Right kidney (tissue), 1 donor: Measurements from ENCODE around the gene MEIS1.

Experiments
- DNase-seq: peaks from one replicate; pipeline ENCODE4 v3.0.0-alpha.2; 2016

MEIS1 gene

DNA sequence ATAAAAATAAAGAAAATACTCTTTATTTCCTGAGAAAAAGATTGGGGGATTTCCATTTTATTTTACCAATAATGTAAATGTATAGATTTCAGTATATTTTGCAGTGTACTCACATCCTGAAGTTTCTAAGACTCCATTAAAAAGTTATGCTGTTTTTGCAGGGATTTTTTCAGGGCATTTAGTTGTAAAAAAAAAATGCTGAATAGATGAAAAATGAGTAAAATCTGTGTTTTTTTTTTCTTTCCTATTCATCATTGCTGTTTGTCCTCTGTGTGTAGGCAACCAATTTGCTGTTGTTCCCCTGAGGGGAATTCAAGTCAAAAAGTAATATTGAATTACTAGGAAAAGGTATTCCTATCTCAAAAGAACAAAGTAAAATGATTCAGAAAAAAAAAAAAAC lies 66.3 kb downstream of the MEIS1 start:
- DNase-seq = no peak

DNA sequence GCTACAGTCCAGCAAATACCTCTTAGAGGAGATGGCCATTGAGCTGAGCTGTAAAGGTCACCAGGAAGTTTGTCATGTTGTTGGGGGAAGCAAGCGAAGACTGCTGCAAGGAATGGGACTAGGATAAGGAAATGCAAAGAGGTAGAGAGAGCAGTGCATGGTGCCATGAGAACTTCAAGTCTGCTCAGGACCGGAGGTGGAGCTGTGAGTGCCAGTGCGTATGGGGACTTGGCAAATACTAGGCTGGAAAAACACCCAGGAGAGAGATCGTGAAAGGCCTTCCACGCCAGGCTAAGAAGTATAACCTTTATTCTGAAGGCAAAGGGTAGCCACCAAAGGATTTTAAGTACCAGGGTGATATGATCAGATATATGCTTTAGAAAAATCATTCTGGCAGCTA lies 71.3 kb downstream of the MEIS1 start:
- DNase-seq = no peak

DNA sequence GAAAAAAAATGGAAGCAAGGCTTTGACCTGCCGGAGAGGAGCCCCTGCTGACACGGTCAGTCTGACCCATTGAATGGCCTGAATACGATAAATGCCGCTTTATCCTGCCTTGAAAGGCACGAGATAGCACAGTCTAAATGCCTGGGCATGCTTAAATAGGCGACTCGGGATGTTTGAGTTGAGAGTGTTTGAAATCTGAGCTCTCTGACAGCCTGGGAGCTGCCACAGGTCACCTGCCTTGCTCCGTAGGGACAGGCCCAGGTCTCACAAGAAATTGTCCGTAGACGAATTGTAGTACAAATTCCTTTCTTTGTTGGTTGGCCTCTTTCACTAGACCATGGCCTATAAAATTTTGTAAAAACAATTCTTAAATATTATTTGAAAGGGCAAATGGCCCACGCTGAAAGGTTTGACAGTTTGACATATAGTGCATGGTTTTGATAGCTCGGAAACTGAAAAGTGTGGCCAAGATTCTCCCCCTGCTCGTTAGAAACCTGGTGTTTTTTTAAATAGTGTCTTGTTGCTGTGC lies 72.8 kb downstream of the MEIS1 start:
- peak; percentile 35 for DNase-seq

DNA sequence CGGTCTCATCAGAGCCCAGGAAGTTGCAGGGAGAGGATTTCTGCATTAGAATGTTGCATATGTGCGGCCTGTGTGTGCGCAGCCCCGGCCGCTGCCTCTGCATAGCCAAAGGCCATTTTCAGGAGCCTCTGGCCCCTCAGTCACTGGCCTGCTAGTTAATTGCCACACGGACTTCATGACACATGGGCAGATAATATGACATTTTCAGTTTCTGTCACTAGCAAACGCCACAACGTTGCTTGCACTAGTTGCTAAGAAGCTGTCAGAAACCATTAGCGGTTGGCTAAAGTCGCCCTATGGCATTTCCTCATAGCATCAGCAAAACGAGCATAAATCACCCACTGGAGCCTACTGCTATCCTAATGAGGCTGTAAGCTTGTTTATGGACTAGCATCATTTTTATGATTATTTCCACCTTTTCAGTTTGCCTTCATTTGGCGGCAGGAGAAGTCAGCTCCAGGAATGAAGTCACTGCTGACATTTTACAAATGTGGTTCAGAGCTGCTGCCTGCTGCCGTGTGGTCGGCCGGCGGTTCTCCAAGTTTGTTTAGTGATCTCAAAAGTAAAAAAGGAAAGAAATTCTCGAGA lies 73.7 kb downstream of the MEIS1 start:
- peak; percentile 33 for DNase-seq

DNA sequence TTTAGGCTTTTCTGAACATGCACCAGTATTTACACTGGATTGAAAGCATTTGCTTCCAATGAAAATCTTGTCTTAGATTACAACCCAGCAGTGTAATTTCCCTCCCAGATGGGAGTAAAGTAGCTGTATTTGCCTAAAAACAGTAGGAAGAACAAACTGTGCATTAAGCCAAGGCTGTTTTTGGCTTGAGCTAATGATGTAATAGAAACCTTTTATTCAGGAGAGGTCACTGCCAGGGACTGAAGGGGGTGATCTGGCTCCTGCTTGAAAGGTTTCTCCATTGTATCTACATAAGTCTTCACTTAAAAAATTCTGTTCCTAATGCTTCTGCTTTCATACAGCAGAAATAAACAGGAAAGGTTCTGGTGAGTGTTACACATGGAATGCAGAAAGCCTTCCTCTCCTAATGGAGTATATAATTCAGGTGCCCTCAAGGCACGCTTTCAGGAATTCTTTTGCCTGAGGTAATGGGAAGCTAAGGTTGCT lies 74.4 kb downstream of the MEIS1 start:
- no peak for DNase-seq

DNA sequence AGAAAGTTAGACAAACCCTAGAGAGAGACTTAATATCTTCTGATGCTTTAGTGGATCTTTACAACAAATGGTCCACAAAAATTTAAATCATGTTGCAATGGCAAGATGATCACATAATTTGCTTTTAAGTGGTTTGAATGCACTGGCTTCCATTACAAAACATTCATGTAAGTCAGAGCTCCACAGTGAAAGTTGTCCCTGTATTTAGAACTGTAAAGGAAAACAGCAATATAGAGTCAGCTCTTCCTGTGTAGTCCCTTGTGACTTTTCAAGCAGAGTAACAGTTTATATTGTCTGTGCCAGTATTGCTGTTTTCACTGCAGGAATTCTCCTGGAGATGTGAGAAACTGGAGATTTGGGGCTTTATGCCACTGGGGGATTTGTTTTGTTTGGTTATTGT lies 77.7 kb downstream of the MEIS1 start:
- DNase-seq = no peak

DNA sequence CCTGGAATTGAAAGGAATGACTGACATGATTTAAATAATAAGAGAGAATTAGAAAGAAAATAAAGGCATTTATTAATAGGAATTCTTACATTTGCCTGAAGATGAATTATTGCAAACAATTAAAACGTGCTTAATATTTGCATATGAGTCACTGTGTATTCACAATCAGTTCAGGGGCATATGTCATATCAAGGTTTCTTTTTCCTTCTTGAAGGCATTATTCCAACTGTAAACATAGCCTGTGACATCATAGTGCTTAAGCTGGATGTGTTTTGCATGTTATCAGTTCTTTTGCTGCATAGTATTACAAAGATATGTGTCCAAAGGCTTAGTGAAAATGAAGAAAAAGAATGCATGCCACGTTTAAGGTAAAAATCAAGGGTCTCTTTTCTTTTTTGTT lies 80.8 kb downstream of the MEIS1 start:
- no peak for DNase-seq

DNA sequence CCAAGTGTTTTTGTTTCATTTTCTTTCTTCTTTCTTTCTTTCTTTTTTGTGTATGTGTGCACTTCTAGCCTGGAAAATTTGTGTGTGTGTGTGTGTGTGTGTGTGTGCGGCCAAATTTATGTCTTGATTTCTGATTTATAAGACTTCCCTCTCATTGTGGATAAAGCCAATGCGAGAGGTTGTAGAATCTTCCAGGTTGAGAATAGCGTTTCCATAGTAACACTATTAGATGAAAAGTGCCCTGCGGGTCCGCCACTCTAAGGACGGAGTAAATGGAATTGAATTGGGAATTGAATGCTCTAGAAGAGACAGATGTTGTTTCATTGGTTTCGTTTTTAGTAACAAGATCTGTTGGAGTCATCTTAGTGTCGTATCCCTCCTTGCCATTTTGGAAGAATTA lies 81.6 kb downstream of the MEIS1 start:
- no peak for DNase-seq

DNA sequence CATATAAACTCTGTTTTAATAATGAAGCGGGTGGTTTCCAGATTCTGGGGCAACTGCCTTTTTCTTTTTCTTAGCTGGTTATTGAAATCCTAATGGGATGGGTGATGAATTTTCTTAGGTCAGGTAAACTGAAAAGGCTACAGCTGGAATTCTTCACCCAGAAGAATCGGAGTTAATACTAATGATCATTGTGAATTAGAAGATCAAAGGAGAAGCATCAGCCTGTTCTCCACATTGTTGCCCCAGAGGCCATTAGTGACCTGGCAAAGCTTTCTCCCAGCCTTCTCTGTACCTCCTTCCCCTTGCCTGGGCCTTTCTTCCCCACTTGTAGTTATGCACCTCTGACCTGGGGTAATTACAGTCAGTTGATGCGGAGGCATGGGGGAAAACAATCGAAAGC lies 82.8 kb downstream of the MEIS1 start:
- no peak for DNase-seq

DNA sequence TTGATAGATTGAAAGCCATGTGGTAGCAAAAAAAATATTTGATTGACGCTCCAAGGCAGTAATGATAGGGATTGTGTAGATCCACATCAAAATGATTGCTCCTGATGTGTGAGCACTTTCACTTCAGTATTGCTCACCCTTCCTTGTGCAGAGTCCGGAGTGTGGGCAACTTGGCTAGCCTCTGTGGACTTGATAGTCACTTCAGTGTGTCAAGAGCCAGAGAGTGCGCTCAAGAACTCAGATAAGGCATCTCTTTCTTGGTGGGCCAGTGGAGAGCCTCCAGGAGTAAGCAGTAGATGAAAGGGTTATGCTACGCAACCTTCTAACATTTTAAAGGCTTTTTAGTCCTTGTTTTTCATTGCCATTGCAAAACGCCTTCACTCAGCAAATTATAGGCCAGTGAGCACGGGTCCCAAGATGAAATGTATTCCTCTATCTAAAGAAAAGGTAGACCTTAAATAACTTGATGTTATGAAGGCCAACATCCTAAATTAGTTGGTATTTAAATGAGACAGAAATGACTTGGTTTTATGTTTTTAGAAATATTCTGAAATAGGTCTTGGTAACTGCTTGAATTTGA lies 84.4 kb downstream of the MEIS1 start:
- no peak for DNase-seq

DNA sequence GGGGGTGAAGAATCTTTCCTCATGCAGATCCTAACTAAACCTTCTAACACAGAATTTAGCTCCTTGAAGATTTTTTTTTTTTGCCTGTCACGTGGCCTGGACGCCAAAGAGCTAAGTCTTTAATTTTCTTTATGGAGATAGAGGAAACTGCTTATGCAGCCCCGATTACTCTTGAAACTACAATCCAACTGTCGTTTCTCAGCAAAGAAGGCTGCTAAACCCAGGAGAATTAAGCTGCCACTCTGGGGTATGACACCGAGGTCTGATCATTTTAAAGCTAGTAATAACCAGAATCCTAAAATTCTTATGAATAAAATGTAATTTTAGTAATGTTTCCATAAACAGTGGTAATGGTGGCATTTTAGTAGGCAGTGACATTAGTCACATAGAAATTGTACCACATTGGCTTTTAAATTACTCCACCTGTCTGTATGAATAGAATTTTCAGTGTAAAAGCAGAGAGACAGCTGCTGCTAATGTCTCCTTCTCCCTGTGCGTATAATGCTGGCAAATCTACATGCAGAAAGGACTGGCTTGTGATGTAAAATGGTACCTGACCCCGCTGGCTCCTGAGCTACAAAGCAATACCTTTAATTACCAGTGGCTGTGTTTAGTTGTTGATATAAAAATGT lies 86.5 kb downstream of the MEIS1 start:
- no peak for DNase-seq

DNA sequence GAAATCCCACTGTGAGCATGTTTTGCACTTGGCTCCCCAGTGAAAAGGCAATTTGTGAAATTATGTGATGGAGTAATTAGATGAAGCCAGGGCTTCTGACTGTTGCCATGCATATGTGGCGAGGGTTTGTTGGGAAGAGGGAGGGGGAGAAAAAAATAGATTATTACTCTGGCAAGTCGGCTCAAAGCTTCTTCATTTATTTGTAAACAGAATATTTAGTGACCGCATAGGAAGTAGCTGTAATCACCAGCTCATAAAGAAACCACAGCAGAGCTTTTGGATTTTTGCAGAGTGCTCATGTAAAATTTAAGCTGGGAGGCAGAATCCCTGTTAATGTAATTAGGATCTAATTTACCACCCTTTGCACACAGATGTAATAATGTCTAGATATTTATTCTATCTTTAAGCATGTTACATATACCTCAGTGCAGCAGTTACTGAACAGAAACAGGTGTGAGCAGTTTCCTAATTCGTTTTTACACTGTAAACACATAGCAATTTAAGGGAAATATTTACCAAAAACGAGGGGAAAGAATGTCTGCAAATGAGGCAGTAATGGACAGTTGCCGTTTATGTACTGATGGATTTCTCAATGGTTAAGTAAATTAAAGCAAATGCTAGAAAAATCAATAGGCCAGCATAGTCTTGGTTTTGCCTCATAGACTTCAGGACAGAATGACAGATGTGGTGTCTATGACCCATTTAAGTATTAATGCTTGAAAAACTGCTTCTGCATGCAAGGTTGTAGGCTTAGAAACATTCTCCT lies 87.9 kb downstream of the MEIS1 start:
- no peak for DNase-seq

DNA sequence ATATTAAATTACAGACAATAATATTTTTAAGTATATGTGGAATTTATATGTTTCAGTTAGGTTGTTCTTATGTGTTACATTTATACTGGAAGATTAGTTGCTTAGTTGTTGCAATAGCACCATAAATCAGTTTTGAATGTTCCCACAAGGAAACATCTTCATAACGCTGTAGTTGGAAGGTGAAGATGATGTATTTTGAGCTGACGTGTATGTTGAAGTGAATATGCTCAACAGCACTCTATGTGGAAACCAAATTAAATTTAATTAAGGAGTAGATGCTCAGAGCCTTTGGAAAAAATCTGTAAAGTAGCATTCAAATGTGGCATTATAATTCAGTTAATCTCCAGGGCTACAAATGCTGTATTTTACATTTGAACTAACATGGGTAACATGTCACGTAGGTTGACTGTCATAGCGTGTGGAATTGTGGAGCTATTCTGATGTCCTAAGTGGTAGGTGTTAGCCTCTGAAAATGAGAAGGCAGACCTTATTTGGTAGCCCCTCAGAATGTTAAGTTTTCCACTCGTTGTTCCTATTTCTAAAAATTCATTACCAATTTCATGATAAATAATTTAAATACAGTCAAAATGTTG lies 88.5 kb downstream of the MEIS1 start:
- DNase-seq = no peak

DNA sequence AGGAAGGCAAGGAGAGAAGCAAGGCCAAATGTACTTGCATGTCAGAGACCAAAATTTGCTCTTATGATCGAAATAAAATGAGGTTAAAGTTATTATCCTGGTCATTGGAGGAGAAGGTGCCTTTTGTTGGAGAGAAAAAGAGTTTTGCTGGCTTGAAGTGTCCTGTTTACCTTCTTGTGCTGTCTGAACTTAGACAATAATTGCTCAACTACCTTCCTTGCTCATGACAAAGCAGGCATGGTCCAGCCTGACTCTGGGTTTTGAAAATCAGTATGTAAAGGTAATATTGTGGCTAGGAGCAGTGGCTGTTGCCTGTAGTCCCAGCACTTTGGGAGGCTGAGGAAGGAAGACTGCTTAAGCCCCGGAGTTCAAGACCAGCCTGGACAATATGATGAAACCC lies 89.1 kb downstream of the MEIS1 start:
- no peak for DNase-seq

DNA sequence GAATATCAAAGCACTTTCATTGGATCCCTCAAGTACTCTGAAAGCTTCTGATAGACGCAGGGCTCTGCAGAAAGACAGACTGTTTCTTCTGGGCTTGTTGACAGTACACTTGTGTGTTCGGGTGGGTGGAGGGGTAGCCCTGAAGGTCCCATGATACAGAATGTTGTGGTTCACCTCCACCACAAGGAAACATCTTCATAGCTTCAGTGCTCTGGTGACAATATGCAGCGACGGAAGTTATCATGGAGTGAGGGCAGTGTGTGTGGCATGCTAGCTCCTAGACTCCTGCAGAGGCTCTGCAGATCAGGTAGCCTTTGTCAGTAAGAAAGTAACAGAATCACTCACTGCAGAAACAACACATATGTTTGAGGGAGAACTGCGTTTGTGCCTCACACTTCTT lies 90.7 kb downstream of the MEIS1 start:
- no peak for DNase-seq

DNA sequence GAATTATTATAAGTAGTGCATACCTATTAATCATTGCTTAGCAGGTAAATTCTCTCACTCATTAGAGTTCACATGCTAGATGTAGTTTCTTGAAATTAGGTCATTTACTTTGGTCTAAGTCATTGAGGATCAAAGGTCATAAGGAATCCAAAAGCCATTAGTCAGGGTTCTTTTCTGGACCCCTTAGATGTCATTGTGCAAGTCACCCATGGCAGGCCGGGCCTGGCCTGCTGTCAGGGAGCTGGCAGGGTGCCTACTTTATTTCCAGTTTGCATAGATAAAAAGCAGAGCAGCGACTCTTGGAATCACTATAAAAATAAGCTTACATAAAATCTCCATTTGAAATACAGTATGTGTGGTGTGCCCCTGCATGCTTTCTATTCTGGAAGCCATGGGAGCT lies 91.3 kb downstream of the MEIS1 start:
- no peak for DNase-seq

DNA sequence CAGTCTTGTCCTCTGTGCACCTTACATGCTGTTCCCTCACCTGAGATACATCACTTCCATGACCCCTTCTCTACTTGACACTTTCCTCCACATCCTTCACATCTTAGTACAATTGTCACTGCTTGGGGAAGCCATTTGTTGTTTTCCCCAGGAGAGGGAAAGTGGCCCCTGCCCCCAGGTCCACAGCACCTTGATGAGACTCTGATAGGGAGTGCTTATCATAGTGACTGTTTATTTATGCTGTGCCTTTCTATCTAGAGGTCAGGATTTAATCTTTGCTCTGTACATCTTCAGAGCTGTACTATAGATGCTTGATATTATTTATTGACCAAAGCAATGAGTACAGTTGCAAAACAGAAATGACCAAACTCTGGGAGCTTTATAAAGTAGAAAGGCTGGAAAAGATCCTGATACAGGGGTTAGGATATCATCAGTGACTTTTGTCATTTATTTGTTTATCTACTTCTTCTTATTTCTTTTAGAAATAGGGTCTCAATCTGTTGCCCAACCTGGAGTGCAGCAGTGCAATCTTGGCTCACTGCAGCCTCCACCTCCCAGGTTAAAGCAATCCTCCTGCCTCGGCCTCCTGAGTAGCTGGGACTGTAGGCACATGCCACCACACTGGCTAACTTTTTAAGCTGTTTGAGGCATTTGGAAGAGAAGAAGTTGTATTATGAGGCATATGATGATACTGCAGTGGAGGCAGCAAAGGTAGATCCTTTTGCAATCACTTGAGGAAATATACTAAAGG lies 94.2 kb downstream of the MEIS1 start:
- no peak for DNase-seq

DNA sequence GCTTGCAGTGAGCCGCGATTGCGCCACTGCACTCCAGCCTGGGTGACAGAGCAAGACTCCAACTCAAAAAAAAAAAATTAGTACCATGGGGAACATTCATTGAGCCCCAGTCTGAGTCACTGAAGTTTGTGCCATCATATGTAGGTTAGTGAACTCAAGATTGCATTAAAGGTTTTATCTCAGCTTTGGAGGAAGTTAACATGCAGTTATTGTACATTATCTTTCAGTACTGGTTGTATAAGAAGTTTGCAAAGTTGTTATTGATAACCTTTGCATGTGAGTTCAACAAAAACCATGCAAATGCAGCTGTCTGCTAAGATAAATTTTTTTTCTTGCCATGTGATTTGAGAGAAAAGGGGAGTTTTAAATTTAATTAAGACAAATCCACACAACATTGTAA lies 95.7 kb downstream of the MEIS1 start:
- no peak for DNase-seq

DNA sequence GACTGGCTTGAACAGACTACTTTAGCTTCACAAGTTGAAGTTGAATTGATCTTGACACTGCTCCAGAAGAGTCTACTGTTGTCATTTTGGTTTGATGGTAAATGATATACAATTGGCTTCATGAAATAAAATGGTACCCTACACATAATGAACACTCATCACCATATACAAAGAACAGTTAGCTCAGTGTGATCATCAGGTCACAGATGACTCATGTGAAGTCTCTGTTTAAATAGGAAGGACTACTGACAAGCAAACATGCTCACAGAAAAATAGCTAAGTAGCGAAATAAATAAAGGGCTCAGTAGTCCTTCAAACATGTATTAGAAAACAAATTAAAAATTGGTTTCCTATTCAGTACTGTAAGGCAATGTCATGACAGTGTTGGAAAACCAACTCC lies 96.2 kb downstream of the MEIS1 start:
- DNase-seq = no peak

DNA sequence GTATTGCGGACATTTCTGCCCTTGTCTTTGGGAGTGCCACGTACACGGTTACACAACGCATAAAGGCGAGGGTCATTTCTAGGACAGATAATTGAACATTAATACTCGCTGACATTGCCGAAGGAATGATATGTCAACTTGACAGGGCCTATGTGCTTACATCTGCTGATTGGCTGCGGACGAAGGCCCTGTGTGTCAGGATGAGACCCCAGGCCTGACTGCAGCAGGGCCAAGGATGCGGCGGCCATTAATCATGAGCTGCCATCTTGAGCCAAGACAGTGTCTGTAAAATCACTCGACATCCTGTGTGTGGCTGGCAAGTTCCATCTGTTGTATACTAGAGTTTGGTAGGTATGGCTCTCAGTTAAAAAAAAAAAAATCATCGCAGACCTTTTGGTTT lies 96.6 kb downstream of the MEIS1 start:
- DNase-seq = no peak

DNA sequence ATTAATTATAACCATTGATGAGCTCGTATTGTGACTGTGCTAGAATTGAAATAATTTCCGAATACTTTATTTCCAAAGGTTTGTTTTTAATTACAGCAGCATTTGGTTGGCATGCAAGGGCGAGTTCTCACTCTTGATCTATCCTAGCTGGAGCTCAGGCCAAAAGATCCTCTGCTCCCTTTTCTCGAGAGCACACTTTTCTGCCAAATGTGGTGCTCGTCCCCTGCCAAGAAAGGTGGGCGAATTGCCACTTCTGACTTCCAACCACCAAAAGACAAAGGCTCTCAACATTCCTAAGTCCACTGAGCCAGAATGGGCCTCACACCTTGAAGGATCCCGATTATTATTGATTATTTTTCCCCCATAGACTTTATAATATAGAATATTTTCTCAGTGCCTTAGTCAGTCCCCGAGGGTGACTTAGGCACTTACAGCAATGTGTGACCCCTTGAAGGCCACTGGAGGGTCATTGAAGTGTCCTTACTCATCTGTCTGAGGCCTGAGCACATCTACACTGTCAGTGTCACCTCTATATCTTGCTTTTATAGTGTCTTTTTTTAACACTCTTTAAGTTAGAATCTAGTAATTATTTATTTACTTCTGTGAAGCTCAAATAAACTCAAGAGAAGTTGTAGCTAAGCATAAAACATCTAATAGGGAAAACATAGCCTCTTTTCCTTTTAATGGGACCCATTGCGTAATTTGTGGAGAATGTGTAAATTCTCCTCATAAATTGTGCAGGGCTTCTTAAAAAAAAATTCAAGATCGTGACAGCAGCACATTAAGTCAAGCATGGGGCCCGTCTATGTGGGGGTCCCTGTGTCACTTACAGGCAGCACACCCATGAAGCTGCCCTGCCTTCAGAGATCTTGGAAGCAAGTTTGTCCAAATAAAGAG lies 98.3 kb downstream of the MEIS1 start:
- no peak for DNase-seq
